Measurements from ENCODE around the gene FSTL4.

The FSTL4 gene

DNA sequence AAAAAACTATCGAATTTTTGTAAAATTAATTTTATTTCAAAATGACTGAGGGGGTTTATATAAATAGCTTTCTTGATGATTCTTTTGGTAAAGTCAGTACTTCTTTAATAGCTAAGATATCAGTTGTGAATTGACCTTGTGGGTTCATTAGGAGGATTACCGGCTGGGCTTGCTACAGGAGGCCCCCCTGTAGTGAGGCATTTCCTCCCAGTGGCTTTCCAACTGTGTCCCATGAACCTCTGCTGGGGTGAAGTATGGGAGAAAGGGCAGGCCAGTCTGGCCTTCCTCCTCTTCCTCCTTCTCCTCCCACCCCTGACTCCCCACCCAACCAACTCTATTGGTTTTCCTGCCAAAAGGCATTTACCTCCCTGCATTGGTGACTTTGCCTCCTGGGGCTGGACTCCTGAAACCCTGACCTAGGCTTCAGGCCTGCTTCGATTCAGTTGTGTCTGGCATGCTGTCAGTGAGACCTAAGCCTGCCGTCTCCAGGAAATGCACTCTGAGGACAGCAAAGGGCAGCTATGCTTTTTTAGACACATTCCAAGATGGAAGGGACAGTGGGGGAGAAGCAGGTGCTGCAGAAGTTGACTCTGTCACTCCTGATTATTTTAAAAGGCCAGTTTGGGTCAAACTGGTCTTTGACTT, 415.8 kb downstream of the FSTL4 start:
- Histone ChIP-seq H3K4me3 (ENCODE audit: low read depth, low read length, poor library complexity, severe bottlenecking) (no peak overlapping the region), H3K27me3 (ENCODE audit: insufficient read depth, low read length) (peaks cover 4% of the 10 kb centered on the region; the same call in 1 of the 2 replicates), H3K27ac (ENCODE audit: low read depth, low read length, poor library complexity, severe bottlenecking) (no peak overlapping the region), H3K4me2 (ENCODE audit: low read length) (no peak overlapping the region), H3K9me3 (ENCODE audit: low read length) (no peaks in the 10 kb centered on the region), H3K36me3 (ENCODE audit: insufficient read depth, low read length) (no peaks in the 10 kb centered on the region), H3K79me2 (ENCODE audit: insufficient read depth, low read length) (no peaks in the 10 kb centered on the region), H2AFZ (ENCODE audit: low read length) (no peak overlapping the region), H4K20me1 (ENCODE audit: insufficient read depth, low read length) (no peaks in the 10 kb centered on the region), H3K4me1 (ENCODE audit: insufficient read depth, low read length, severe bottlenecking) (no peaks in the 10 kb centered on the region), H3K9me2 (ENCODE audit: low read depth, low read length) (no peaks in the 10 kb centered on the region), H3K9ac (ENCODE audit: low read length) (no peak overlapping the region), H3F3A (ENCODE audit: insufficient read depth, low read length) (no peaks in the 10 kb centered on the region)
- no peak for TF ChIP-seq EZH2 (IDR thresholded peaks at IDR 0.05; ENCODE audit: borderline replicate concordance, low read length)
- TF ChIP-seq, protein P1, sequence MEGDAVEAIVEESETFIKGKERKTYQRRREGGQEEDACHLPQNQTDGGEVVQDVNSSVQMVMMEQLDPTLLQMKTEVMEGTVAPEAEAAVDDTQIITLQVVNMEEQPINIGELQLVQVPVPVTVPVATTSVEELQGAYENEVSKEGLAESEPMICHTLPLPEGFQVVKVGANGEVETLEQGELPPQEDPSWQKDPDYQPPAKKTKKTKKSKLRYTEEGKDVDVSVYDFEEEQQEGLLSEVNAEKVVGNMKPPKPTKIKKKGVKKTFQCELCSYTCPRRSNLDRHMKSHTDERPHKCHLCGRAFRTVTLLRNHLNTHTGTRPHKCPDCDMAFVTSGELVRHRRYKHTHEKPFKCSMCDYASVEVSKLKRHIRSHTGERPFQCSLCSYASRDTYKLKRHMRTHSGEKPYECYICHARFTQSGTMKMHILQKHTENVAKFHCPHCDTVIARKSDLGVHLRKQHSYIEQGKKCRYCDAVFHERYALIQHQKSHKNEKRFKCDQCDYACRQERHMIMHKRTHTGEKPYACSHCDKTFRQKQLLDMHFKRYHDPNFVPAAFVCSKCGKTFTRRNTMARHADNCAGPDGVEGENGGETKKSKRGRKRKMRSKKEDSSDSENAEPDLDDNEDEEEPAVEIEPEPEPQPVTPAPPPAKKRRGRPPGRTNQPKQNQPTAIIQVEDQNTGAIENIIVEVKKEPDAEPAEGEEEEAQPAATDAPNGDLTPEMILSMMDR (IDR thresholded peaks at IDR 0.05; ENCODE audit: low read length), result no peak

DNA sequence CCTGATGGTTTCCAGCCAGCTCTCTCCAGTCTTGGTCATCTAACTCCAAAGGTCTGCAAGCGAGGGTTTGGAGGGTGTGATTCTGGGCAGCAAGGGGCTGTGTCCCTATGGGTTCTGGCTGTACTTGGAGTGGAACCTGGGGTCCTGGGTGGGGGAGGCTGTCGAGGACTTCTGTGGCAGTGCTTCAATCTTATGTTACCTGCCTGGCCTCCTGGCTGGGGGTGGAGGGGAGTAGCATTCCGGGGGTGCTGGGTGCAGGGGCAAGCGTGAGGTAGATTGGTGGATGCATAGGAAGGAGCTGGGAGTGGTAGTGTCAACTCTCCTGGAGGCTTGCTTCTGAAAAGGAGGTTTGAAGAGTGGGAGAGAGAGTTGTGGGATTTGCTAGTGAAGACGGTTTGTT, 417.1 kb downstream of the FSTL4 start:
- Histone ChIP-seq H3K27me3 (ENCODE audit: insufficient read depth, low read length) (peaks cover 4% of the 10 kb centered on the region; the same call in 1 of the 2 replicates), H3K9ac (ENCODE audit: low read length) (no peak overlapping the region), H3F3A (ENCODE audit: insufficient read depth, low read length) (no peaks in the 10 kb centered on the region), H3K36me3 (ENCODE audit: insufficient read depth, low read length) (no peaks in the 10 kb centered on the region), H3K9me3 (ENCODE audit: low read length) (no peaks in the 10 kb centered on the region), H3K4me1 (ENCODE audit: insufficient read depth, low read length, severe bottlenecking) (no peaks in the 10 kb centered on the region), H3K4me3 (ENCODE audit: low read depth, low read length, poor library complexity, severe bottlenecking) (no peak overlapping the region), H3K27ac (ENCODE audit: low read depth, low read length, poor library complexity, severe bottlenecking) (no peak overlapping the region), H2AFZ (ENCODE audit: low read length) (no peak overlapping the region), H3K79me2 (ENCODE audit: insufficient read depth, low read length) (no peaks in the 10 kb centered on the region), H3K9me2 (ENCODE audit: low read depth, low read length) (no peaks in the 10 kb centered on the region), H4K20me1 (ENCODE audit: insufficient read depth, low read length) (no peaks in the 10 kb centered on the region), H3K4me2 (ENCODE audit: low read length) (no peak overlapping the region)
- TF ChIP-seq EZH2 (IDR thresholded peaks at IDR 0.05; ENCODE audit: borderline replicate concordance, low read length), result no peak
- TF ChIP-seq, protein P1 (IDR thresholded peaks at IDR 0.05; ENCODE audit: low read length), result no peak

DNA sequence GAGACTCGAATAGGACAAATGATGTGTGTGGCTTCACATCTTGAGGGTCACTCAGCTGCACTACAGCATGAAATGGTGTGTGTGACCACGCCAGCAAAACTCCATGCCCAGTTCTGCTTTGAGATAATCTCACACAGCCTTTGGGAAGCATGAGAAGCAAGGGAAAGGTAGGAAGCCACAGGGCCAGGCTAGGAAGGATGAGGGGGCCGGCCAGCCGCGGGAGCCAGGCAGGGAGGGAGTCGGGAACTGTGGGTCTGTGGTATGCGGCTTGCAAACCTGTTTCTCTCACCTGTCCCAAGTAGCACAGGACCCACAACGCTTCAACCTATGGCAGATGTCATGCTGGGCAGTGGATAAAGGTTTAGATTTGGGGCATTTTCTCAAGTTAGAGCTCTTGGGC, 418.5 kb downstream of the FSTL4 start:
- H3K9me2 ChIP-seq (ENCODE audit: low read depth, low read length), result no peaks in the 10 kb centered on the region
- H3K27me3 ChIP-seq (ENCODE audit: insufficient read depth, low read length), result peaks cover 4% of the 10 kb centered on the region; the same call in 1 of the 2 replicates
- H3K4me3 ChIP-seq (ENCODE audit: low read depth, low read length, poor library complexity, severe bottlenecking), result no peak overlapping the region
- H3K4me1 ChIP-seq (ENCODE audit: insufficient read depth, low read length, severe bottlenecking), result no peaks in the 10 kb centered on the region
- H3K36me3 ChIP-seq (ENCODE audit: insufficient read depth, low read length), result no peaks in the 10 kb centered on the region
- no peaks in the 10 kb centered on the region for H3K9me3 ChIP-seq (ENCODE audit: low read length)
- TF ChIP-seq EZH2 (IDR thresholded peaks at IDR 0.05; ENCODE audit: borderline replicate concordance, low read length), result no peak
- TF ChIP-seq, protein P1 (IDR thresholded peaks at IDR 0.05; ENCODE audit: low read length), result no peak
- no peaks in the 10 kb centered on the region for H3K79me2 ChIP-seq (ENCODE audit: insufficient read depth, low read length)
- no peak overlapping the region for H3K27ac ChIP-seq (ENCODE audit: low read depth, low read length, poor library complexity, severe bottlenecking)
- H4K20me1 ChIP-seq (ENCODE audit: insufficient read depth, low read length), result no peaks in the 10 kb centered on the region
- no peak overlapping the region for H3K9ac ChIP-seq (ENCODE audit: low read length)
- no peak overlapping the region for H3K4me2 ChIP-seq (ENCODE audit: low read length)
- no peak overlapping the region for H2AFZ ChIP-seq (ENCODE audit: low read length)
- no peaks in the 10 kb centered on the region for H3F3A ChIP-seq (ENCODE audit: insufficient read depth, low read length)
